GM18861 (cell line): Measurements from ENCODE around the gene SBK3.
"Not testable (repeated sequence)": the region's sequence is repeated elsewhere in the genome, so short reads cannot be mapped to it uniquely, and the experiment has no call there.

Experiments used
- ATAC-seq: cut with Tn5 transposase; IDR thresholded peaks from one replicate; pipeline ENCODE4 v1.9.1; 2021; ENCODE audit not compliant: unreplicated experiment

SBK3 gene

GRCh38 chr19:55542292-55542855, 3.0 kb downstream of the SBK3 start:
- no peak for ATAC-seq

GRCh38 chr19:55541091-55541490, 4.3 kb downstream of the SBK3 start:
- ATAC-seq = no peak

GRCh38 chr19:55540619-55541018, 4.7 kb downstream of the SBK3 start:
- no peak for ATAC-seq

- ATAC-seq = no peak
These were observed 6.0 kb downstream of the SBK3 start for GRCh38 chr19:55539090-55539984.

GRCh38 chr19:55538132-55538531, 7.2 kb downstream of the SBK3 start:
- no peak for ATAC-seq

GRCh38 chr19:55537741-55538111, 7.6 kb downstream of the SBK3 start:
- no peak for ATAC-seq

GRCh38 chr19:55536951-55537740, 8.2 kb downstream of the SBK3 start, which contains the start of gene SBK2:
Gene SBK2 (minus strand): TSS chr19:55537133. CDS start chr19:55536294, 839 bp downstream.
- ATAC-seq = no peak

- no peak for ATAC-seq
These were observed 9.0 kb downstream of the SBK3 start for GRCh38 chr19:55536366-55536765.

- no peak for ATAC-seq
These were observed 9.4 kb downstream of the SBK3 start for GRCh38 chr19:55535965-55536350.

- ATAC-seq = no peak
These were observed 10.0 kb downstream of the SBK3 start for GRCh38 chr19:55535173-55535964.

GRCh38 chr19:55534280-55534679, 11.1 kb downstream of the SBK3 start:
- not testable (repeated sequence) for ATAC-seq

- ATAC-seq = no peak
These were observed 14.3 kb downstream of the SBK3 start for GRCh38 chr19:55530996-55531395.

- no peak for ATAC-seq
These were observed 15.6 kb downstream of the SBK3 start for GRCh38 chr19:55529636-55530234.

GRCh38 chr19:55528030-55528803, 17.1 kb downstream of the SBK3 start:
- ATAC-seq = no peak

- no peak for ATAC-seq
These were observed 17.9 kb downstream of the SBK3 start for GRCh38 chr19:55527197-55528029.

GRCh38 chr19:55526216-55527196, 18.8 kb downstream of the SBK3 start:
- ATAC-seq = no peak

- ATAC-seq = no peak
These were observed 19.8 kb downstream of the SBK3 start for GRCh38 chr19:55525289-55526101.
